HG03280 (cell line): ENCODE measurements around the gene DDX3X.
"Not testable (repeated sequence)": the region's sequence is repeated elsewhere in the genome, so short reads cannot be mapped to it uniquely, and the experiment has no call there.

Experiments
- ATAC-seq: cut with Tn5 transposase; IDR thresholded peaks from one replicate; pipeline ENCODE4 v1.9.1; 2021; ENCODE audit warnings: mild to moderate bottlenecking, moderate library complexity; ENCODE audit not compliant: unreplicated experiment

DDX3X gene

DNA sequence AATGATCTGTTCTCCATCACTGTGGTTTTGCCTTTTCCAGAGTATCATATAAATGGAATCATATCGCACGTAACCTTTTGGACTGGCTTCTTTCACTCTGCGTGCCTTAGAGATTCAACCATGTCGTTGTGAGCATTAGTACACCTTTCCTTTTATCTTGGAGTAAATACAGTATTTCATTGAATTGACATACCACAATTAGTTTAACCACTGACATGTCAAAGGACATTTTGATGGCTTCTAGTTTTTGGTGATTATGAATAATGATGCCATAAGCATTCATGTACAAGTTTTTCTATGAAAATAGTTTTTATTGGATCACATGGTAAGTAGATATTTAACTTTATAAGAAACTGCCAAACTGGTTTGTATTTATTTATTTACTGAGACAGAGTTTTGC lies 35.2 kb downstream of the DDX3X start:
- no peak for ATAC-seq

DNA sequence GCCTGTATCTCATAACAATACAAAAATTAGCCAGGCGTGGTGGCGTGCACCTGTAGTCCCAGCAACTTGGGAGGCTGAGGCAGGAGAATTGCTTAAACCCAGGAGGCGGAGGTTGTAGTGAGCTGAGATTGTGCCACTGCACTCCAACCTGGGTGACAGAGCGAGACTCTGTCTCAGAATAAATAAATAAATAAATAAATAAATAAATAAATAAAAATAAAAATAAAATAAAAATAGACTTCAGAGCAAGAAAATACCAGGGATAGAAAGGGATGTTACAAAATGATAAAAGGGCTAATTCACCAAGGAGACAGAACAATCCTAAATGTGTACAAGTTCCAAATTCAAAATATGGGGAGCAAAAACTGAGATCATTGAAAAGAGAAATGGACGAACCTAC lies 37.6 kb downstream of the DDX3X start:
- not testable (repeated sequence) for ATAC-seq

DNA sequence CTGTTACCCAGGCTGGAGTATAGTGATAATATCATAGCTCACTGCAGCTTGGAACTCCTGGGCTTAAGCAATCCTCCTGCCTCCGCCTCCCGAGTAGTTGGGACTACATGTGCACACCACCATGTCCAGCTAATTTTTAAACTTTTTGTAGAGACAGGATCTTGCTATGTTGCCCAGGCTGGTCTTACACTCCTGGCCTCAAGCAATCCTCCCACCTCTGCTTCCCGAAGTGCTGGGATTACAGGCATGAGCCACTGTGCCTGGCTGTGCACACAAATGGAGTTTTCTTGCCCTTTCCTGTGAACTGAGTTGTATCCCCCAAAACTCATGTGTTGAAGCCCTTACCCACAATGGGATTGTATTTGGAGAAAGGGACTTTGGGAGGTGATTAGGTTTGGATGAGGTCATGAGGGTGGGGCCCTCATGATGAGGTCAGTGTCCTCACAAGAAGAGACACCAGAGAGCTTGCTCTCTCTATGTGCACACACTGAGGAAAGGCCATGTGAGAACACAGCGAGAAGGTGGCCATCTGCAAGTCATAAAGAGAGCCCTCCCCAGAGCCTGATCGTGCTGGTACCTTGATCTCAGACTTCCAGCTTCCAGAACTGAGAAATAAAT lies 40.1 kb downstream of the DDX3X start:
- ATAC-seq, result no peak

DNA sequence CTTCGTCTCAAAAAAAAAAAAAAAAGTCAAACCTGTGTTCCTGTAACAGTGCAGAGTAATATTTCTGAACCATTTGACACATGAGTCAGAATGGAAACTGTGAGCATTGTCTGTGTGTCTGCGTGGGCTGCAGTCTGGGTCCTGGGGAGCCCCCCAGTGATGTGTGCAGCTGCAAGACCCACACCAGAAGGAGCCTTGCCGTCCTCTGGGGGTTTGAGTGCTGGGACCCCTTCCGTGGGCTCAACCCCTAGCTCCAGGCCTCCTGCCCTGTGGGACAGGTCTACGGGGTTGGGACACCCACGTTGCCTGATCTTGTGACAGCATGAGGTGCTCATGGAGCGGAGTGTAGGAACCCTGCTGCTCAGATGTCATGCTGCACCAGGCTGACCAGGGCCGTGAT lies 43.7 kb downstream of the DDX3X start:
- no peak for ATAC-seq

DNA sequence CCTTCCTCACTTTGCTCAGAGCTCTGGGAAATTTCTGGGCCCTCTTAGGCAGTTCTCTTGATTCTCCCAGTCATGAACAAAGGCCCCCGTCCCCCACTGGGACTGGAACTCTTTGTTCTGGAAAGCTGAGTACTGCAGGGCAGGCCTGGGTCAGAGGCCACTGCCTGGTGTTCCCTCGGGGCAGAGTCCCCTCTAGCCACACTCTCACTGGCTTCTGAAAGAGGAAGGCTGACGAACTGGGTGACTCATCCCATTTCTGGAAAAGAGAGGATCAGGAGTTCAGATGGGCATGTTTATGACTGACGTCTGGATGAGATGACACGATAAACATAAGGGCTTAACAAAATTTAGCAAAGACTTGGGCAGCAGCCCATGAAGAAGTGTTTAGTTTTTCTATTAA lies 47.7 kb downstream of the DDX3X start:
- ATAC-seq, result no peak

DNA sequence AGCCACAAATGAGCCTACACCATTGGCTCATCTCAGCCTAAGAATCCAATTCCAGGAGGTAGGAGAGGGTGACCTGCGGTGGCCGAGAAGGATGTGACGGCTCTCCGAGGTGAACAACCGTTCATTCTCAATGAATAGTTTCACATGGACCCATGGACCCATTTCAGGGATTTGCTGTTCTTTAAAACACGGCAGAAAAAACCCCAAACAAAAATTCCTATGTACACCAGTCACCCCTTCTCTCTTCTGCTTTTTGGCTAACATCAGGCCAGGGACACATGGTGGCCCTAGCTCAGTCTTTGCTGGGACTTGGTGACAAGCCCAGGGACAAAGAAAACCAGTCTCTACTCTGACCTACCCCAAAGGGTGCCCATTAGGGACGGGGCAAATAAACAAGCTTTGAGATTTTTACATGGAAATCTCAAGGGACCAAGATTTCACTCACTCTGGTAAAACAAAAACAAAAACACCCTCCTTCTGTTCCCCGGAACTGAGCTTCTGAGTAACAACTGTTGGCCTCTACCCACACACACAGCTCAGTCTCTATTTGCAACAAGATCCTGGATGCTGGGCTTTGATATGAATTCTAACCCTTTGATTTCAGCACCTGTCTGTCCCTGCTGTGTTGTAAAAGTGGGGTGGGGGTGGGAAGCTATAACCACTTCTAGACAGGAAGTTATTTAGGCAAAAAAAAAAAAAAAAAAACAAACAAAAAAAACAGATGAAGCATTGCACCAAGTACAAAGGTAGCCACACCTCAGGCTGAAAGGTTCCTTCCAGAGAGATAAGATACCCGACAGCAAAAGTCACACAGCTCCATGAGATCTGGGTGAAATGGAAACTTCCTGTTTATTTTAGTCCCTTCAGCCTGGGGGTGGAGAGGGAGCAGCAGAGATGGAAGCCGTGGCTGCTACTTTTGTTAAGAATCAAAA lies 49.0 kb downstream of the DDX3X start:
- ATAC-seq, result no peak

DNA sequence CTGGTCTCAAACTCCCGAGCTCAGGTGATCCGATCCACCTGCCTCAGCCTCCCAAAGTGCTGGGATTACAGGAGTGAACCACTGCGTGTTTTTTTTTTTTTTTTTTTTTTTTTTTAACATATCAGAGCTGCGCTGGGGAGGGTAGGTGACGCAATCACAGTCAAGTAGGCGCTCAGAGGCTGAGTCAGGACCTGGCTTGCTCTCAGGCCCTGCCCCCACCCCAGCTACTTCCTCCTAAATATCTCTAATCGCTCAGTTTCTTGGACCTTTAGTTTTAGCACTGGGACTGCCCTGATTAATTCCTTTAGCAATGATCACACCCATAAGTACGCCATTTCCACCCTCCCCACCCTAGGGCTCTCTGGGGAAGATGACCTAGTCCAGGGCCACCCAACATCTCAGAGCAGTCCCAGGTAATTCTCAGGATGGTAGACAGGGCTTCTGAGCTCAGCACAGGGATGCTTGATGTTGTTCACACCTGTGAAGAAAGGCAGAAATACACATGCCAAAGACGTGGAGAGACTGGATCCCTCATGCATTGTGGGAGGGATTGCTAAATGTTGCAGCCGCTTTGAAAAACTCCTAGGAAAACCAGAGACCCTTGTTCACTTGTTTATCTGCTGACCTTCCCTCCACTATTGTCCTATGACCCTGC lies 50.2 kb downstream of the DDX3X start:
- ATAC-seq, result no peak

DNA sequence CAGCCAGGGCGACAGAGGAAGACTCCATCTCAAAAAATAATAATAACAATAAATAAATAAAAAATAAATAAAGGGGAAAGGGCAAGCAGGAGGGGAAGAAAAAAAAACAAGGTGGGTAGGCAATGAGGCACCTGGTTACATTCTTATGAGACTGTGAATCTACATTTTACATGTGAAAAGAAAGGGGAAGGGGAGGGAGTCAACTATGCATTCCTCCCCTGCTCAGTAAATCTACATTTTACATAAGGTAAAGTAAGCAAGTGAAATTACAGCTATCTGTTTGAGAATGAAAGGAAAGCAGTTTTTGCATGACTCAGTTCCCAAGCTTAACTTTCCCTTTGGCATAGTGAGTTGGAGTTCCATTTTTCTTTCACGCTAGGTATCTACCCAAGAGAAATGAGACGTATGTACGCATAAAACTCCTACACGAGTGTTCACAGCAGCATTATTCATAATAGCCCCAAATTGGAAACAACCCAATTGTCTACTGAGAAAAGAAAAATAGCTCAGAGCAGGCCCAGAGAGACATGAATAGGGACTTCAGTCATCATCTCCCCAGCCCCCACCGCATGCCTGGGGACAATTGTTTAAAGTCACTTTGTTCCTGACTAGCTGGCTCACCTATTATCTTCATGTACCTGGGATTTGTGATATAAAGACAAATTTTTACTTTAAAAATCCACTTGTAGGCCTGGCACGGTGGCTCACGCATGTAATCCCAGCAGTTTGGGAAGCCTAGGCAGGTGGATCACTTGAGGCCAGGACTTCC lies 52.4 kb downstream of the DDX3X start:
- no peak for ATAC-seq

DNA sequence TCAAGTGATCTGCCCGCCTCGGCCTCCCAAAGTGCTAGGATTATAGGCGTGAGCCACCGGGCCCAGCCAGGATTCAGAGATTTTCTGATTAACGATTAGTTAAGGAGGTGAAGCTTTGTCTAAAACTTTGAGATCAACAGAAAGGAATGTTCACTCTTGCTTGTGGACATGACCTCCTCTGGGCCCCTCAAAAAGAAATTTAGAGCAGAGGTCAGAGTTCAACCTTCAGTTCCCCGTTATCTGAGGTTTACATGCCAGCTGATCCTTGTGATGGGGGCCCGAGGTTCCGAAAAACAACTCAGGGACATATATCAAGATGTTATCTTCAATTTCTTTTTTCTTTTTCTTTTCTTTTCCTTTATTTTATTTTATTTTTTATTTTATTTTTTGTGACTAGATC lies 54.6 kb downstream of the DDX3X start:
- ATAC-seq, result no peak

DNA sequence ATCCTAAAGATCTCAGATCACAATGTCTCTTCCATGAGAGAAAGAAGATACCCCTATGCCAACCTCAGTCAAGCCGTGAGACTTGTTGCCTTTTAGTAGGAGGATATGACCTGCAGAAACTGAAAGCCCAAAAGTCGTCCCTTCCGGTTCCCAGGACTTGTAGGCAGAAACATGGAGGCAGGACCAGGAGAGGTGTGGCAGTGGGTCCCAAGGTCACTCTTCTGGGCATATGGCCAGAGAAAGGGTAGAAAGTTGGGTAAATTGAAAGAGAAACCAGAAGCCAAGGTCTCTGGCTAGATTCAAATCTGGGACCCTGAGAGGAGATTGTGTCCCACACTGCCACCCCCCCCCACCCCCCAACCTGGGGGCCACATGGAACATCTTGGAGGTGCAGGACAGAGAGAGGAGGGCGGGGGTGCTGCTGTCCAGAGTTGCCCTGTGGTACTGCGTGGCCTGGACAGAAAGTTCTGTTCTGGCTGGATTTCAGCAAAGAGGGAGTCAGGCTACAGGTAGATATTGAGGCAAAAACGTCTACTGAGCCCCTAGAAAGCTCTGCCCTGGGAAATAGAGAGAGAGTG lies 55.4 kb downstream of the DDX3X start:
- no peak for ATAC-seq

DNA sequence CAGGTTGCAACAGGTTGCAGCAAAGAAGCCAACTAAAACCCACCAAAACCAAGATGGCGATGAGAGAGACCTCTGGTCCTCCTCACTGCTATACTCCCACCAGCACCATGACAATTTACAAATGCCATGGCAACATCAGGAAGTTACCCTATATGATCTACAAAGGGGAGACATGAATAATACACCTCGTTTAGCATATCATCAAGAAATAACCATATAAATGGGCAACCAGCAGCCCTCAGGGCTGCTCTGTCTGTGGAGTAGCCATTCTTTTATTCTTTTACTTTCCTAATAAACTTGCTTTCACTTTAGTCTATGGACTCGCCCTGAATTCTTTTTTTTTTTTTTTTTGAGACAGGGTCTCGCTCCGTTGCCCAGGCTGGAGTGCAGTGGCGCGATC lies 56.6 kb downstream of the DDX3X start:
- ATAC-seq, result not testable (repeated sequence)

DNA sequence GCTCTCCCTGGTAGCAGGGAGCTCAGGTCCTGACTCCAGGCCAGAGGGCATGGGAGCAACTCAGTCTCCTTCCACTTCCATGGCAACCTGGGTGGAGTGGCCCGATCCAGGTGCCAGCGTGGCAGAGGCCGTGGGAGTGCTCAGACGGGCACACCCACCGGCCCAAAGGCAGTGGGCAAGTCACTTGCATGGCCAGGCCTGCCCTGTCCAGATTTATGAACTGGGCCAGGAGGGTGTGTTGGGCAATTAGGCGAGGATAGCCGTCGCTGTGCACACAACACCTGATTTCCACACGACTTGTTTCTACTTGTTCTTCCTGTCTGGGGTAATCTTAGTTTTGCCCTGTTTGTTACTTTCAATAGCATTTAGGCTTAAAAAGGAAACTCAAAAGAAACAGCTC lies 57.6 kb downstream of the DDX3X start:
- no peak for ATAC-seq

DNA sequence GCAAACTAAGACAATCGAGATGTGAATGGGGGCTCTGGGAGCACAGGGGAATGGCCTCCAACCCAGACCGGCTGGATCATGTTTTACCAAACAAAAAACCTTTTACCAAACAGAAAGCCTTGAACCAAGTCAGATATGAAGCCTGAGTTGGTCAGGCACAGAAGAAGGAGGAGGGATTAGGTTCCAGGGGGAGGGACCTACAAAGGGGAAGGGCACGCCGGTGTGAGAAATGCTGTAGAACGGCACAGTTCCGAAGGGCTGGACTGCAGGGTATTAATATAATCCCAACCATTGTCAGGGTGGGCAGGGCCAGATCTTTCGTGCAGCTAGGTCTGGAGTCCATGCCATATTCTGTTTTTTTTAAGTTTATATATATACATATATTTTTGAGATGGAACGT lies 60.3 kb downstream of the DDX3X start:
- no peak for ATAC-seq

DNA sequence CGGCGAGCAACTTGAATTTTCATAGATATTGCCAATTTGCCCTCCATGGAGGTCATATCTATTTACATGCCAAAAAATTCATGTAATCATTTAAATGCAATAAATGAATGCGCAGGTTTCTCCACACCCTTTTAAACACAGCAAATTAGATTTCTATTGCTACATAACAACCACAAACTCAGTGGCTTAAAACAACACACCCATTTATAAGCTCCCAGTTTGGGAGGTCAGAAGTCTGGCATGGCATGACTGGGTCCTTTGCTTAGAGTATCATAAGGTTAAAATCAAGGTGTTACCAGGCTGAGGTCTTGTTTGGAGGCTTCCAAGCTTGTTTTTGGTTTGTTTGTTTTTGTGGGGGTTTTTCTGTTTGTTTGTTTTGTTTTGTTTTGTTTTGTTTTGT lies 63.3 kb downstream of the DDX3X start:
- no peak for ATAC-seq

DNA sequence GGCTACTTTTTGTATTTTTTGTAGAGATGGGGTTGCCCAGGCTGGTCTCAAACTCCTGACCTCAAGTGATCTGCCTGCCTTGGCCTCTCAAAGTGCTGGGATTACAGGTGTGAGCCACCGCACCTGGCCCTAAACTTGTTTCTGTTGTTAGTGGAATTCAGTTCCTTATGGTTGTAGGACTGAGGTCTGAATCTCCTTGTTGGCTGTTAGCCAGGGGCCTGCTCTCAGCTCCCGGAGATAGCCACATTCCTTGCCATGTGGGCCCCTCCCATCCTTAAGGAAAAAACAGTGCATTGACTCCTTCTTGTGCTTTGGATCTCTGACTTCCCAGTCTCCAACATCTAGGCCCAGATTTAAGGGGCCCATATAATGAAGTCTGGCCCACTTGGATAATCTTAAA lies 63.8 kb downstream of the DDX3X start:
- no peak for ATAC-seq

DNA sequence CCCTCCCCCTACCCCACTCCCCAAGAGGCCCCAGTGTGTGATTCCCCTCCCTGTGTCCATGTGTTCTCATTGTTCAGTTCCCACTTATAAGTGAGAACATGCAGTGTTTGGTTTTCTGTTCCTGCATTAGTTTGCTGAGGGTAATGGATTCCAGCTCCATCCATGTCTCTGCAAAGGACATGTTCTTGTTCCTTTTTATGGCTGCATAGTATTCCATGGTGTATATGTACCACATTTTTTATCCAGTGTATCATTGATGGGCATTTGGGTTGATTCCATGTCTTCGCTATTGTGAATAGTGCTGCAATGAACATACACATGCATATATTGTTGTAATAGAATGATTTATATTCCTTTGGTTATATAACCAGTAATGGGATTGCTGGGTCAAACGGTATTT lies 68.6 kb downstream of the DDX3X start:
- ATAC-seq, result not testable (repeated sequence)

DNA sequence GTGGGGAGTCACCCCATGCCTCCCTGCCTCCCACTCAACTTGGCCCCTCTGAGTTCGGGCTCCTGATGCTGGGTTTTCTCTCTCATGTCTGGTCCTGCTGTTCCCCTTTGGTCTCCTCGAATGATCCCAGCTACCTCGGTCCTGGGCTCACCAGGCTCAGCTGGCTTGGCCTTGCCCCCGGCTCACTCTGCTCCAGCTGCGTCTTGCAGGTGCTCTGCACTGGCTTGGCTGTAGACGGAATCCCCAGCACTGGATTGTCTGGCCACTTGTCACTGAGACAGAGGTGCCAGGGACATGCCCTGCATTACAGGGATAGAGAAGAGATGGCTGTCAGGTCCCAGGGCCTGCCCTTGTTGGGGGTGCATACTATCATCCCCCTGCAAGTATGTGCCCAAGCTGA lies 71.6 kb downstream of the DDX3X start:
- no peak for ATAC-seq

DNA sequence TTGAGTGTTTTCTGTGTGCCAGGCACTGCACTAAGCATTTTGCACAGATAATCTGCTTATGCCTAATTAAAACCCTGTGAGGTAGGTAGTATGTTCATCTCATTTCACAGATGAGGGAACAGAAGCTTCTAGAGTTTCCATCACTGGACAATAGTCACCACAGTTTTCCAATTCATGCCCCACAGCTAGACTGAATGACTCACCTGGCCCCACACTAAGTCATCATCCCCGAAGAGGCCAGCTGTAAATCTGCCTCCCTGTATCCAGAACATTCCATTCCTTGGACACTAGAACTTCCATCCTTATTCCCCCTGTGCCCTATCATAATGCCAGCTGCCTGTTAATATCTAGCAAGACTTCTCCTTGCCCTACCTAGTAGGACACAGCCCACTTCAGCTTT lies 72.2 kb downstream of the DDX3X start:
- ATAC-seq, result no peak

DNA sequence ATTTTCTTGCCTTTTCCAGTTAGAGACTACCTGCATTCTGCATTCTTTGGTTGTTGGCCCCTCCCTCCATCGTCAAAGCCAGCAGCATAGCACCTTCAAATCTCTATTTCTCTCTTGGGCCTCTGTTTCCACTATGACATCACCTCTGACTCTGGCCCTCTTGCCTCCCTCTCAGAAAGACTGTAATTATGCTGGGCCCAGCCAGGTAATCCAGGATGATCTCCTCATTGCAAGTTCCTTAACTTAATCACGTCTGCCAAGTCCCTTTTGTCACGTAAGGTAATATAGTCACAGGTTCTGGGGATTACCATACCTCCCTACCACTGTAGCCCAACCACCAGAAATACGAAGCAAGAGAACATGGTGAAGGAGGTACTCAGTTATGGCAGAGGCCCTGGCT lies 73.9 kb downstream of the DDX3X start:
- ATAC-seq, result no peak

DNA sequence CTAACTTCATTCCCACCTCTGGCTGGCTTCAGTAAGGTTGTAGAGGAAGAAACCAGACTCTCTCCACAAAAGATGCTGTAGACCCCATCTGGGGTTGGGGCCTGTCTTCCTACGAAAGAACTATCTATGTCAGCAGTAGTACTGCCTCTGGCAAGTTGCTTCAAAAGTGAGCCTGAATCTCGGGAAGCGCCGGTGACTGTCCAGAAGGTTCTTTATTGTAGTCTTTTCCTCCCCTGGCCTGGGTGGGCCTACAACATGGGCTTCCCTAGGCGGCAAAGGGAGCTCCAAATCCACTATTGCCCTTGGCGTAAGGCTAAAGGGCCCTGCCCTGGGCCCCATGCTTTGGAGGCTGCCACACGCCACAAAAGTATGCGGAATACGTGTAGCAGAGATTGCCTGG lies 74.6 kb downstream of the DDX3X start:
- no peak for ATAC-seq

DNA sequence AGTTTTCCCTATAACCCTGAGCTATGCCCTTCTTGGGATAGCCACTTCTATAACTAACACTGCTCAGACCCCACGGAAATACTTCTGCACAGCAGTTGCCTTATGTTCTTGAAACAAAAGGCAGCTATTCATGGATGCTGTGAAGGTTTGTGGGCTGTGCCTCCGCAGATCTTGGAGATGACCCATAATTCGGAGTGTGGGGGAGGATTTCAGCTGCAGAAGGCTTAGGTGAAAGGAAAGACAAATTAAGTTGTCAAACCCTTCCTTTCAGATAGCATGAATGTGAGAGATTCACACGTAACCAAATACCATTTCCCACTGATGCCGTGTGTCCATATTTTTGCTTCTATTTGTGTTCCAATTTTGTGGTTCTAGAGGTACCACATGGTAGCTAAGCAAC lies 75.0 kb downstream of the DDX3X start:
- ATAC-seq, result no peak
